PC-9 (cell line): ENCODE results near the gene LRRFIP1.

ENCODE experiments used
- CTCF ChIP-seq: fragments of 200-600 bp; sonication (generic); conservative IDR thresholded peaks from 2 replicates; pipeline ENCODE4 v1.6.1; 2017; ENCODE audit warnings: mixed run types, antibody characterized with exemption, mild to moderate bottlenecking, moderate library complexity
- EZH2 ChIP-seq: fragments of 200-600 bp; sonication (generic); IDR thresholded peaks from 2 replicates; pipeline ENCODE4 v1.8.0; 2017; ENCODE audit warnings: antibody characterized with exemption, low read depth

GRCh38 chr2:237706257-237706656 is 78.9 kb downstream of the LRRFIP1 start:
- TF ChIP-seq EZH2, result no peak
- no peak for TF ChIP-seq CTCF
